T follicular helper cell (primary cell): ENCODE data around the gene MSANTD2.
A peak's percentile ranks its signal among the peaks of the same experiment; 100 is the strongest.

Experiments
- DNase-seq: peaks from one replicate; pipeline ENCODE4 v3.0.0-alpha.2; 2020; ENCODE audit warnings: low read depth

Gene MSANTD2

DNA sequence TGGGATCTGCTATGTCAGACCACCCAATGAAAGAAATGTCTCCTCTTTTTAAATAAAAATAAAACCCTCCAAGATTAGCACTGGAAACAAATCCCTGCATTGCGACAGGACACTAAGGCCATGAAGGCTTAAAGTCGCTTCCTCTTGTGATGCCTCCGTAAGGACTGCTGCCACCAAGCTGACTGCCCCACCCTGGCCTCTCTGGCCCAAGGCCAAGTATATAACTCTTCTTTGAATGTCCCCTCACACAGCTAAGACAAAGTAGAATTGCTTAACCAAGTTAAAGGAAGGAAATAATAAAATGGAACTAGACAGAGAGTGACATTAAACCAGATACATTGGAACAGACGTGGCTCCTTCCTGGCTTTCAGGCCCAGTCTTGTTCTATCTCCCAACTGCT, 68.0 kb downstream of the MSANTD2 start:
- no peak for DNase-seq

DNA sequence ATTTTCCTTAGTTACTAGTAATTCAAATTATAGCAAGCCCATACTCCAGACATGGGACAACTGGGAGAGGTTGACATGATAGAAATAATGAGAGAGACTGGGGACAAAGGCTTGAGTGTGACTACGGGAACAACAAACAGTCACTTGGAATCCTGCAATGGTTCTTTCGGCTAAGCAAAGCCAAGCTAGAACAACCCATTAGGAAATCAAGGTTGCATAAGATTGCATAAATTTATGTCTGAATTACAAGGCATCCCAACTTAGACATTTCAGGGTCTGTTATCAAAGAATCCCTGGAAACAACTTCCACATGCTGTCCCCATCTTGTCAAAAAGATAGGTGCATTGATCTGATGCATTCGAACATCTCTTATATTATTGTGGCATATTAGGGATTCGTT, 70.6 kb downstream of the MSANTD2 start:
- no peak for DNase-seq

DNA sequence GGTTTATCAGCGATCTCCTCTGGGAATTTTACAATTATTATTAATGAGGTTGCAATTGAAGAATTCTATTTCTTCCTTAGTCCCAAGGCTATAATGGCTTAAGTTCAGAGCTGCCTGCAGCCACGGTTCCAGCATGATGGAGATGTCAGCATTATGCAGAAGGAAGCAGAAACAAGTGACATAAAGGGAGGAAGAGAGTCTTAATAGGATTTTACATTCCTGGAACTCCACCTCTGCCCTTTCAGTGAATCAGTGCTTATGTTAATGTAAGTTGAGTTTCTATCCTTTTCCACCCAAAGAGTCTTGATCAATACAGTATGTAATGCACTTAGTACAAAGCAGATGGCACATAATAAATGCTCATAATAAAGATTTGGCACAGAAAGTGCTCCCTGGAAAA, 72.1 kb downstream of the MSANTD2 start:
- DNase-seq: no peak

DNA sequence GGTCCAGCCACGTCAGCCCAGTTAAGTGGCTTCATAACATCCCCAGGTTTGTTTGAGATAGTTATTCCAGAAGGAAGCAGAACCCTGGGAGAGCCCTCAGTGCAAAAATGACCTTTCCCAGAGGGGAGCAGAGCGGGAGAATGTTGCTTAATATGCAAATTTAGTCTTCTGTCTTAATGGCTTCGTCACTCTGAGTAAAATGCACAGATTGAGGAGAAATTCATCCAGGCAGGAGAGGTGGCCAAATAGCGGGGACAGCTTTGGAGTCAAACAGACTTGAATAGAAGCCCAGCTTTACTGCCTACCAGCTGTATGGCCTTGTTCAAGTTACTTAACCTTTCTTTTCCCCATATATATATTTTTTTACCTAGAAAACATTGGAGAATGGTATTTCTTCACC, 72.7 kb downstream of the MSANTD2 start:
- no peak for DNase-seq

DNA sequence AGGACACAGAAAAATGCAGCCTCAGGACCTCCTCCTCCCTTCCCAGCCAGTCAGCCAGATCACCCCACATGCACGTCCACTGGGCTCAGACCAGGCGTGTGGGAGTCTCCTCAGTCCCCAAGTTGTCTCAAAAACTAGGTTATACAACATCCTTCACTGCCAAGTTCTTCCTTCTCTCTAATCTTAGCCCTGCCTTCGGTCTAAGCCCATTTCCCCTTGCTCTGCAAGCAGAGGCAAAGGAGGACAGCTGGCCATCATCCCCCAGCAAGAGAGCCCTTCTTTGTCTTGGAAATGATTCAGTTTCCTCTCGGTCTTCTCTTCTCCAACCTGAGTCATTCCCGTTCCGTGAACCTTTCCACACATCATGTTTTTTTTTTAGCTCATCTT, 74.5 kb downstream of the MSANTD2 start:
- DNase-seq: no peak

DNA sequence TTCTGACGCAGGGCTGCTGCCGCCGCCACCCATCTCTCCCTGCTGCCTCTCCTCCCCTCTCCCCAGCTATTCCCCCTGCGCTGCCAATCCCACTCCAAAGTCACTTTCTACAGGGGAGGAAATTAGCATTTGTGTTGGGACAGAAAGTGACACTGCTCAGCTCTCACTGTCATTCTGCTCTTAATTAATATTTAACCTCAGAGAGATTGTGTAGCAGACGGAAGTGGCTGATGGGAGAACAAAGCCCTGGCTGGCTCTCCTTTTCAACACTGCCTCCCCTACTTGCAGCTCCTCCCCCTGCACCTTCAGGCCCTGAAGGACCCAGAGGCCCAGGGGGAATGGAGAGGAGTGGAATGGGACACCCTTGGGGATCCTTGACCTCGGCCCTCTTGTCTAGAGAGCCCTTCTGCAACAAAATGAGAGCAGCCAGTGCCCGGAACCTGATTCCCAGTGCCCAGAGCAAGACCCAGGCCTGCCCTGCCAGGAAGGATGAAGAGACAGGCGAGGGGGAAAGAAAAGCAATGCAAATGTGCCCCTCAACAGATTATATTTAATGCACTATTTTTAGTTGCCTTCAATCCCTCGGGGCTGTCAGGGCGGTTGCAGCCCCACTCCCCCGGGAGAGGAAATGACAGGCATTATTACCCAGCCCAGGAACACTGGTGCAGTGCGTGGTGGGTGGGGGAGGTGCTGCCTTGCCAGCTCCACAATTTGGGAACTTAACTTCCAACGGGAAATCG, 75.1 kb downstream of the MSANTD2 start:
- no peak for DNase-seq

DNA sequence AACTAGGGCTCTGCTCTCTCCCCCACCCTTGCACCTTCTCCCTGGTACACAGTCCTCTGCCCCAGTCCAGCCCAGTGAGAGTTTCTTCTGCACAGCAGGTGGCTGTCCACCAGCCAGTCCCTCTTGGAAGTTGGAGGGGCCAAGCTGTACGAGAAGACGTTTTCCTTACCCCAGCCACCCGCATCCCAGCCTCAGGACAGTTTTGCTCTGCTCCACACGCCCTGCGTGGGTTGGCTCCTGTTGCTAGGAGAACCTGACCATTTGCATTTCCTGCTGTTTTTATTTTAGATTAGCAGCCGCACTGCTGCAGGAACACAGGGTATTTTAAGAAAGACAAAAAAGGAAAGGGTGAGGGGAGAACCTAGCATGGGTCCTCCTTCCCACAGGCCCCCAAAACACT, 78.0 kb downstream of the MSANTD2 start:
- DNase-seq: no peak

DNA sequence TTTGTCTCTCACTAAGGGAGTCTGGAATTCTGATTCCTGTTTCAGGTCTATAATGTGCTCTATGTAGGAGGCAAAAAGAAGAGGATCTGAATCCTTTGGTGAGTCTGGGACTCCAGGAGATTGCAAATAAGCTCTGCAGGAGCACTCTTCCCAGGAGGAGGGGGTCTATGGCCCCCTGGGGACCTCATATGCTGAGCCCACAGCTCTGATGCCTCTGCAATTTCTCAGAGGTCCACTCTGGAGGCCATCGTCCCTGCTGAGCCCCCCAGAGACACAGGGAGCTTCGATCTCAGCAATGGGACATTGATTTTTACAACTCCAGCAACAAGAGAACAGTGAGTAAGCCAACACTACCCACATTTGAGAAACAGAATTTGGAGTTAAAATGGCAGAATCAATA, 80.7 kb downstream of the MSANTD2 start:
- DNase-seq: no peak

DNA sequence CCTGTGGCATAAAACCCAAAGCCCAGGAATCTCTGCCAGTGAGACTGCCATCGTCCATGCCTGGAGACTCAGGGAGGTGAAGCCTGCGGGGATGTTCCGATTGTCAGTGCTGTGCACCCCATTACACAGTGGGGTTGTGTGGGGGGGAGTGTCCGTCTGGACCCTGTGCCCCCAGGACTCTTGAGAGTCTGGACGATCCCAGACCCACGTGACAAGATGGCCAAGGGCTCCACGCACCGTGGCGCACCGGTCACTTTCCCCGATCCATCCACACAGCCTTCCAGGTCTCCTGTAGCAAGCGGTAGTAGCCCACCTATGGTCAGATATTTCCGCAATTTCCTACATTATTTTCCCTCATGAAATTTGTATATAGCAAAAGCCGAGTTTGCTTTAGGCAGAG, 81.4 kb downstream of the MSANTD2 start:
- DNase-seq: no peak

DNA sequence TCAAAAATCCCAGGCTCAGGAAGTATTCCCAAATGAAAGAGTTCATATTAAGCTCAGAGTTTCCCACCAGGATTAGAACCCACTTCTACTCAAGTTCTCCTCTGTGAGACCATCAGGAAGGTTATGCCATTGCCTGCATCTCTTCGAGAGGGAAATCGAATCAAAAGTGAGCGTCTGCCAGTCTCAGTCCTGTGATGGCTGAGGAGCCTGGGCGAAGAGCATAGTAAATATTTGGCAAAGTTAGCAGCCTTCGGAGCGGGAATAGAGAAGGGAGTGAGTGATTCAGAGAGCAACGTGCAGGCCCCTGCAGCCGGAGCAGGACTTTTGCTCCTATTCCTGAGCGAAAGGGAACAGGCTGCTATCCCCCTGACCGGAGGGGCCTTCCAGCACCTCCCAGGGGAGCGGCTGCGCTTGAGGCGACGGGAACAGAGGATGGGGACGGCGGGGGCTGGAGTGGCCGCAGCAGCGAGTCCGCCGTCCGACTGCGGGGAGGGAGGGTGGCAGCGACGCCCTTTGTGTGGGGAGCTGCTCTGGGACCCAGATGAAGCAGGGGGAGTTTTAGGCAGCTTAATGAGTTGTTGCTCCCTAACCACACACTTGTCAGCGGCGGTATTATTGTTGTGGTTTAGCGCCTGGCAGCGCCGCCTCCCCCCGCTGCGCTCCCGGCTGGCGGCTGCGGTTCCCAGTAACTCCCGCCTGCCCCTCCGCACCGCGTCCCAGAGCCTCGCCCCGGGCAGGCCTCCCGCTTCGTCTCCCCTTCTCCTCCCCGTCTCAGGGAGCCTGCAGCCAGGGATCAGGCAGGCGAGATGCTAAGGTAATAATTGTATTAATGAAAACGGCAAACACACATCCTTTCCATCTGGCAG, 82.2 kb downstream of the MSANTD2 start:
- peak; percentile 8 for DNase-seq

DNA sequence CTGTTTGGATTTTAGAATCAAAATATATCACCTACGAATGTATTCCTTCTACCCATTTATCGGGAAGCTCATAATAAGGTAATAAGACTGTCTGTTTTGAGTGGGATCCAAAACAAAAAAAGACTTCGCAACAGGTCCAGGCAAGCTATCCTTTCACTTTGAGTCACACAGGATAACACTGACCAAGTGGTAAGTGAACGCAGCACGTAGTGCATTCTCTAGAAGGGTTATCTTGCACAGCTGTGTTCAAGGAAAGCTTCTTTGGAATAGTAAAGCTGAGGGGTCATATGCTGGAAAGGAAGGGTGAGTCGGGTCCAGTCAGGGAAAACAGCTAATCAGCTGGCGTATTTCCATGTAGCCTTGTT, 82.8 kb downstream of the MSANTD2 start:
- DNase-seq: no peak

DNA sequence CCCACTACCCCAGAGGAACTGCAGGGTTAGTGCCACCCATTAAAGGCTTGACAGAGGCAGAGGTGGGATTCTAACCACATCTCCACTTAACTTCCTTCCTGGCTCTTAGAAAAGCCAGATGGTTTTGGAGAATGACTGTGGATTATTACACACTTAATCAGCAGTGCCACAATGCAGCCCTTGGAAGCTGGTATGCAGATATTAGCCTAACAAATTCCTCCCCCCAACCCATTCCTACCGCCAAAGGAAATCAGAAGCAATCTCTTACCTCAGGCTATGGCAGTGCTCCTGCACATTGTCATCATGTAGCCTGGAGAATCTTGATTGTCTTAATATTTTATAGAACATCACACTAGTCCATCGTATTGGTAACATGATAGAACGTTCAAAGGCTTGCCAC, 83.6 kb downstream of the MSANTD2 start:
- no peak for DNase-seq
